Kidney capillary endothelial cell (primary cell): ENCODE results near the gene NXF2.
"Not testable (repeated sequence)": the region's sequence is repeated elsewhere in the genome, so short reads cannot be mapped to it uniquely, and the experiment has no call there.

Source experiments
- DNase-seq: peaks from one replicate; pipeline ENCODE4 v3.0.0-alpha.2; 2018; ENCODE audit warnings: low spot score

NXF2 gene, protein sequence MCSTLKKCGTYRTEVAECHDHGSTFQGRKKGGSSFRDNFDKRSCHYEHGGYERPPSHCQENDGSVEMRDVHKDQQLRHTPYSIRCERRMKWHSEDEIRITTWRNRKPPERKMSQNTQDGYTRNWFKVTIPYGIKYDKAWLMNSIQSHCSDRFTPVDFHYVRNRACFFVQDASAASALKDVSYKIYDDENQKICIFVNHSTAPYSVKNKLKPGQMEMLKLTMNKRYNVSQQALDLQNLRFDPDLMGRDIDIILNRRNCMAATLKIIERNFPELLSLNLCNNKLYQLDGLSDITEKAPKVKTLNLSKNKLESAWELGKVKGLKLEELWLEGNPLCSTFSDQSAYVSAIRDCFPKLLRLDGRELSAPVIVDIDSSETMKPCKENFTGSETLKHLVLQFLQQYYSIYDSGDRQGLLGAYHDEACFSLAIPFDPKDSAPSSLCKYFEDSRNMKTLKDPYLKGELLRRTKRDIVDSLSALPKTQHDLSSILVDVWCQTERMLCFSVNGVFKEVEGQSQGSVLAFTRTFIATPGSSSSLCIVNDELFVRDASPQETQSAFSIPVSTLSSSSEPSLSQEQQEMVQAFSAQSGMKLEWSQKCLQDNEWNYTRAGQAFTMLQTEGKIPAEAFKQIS

DNA sequence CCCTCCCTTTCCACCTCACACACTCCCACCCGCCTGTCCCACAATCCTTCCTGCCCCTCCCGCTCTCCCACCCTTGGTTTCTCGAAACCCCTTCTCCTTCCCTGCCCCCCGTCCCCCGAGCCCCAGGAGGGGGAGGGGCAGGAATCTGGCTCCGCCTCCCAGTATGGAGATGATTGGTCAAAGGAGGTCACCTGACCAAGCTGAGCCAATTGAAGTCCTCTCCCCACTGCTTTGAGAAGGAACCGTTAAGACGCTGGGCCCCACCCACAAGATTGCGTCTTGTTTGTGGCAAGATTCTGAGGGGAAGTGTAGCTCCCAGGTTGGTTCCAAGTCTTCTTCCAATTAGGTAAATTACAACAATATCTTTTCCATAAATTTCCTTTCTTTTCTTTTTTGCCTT lies at the start of gene NXF2:
Gene NXF2 (plus strand): TSS at position 275 of the 400 bp plus-strand sequence. CDS start 59,912 bp downstream, outside the sequence.
- not testable (repeated sequence) for DNase-seq

DNA sequence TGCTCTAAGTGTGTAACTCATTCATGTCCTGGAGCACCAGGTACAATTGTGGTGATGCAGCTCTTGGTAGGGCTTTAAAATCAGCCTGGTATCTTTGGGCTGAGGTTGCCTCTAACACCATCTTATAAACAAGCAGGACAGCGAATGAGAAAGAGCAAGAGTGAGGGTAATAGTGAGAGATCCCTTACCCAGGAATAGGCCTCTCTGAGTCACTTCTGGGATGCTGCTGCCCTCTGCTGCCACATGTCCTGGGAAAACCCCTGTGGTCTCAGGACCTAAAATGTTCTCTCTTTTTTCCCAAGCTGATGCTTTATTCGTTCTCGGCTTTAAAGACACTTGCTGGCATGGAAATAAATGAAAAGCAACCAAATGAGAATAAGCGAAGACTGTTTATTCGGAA lies 39.0 kb upstream of the NXF2 start:
- DNase-seq: not testable (repeated sequence)

DNA sequence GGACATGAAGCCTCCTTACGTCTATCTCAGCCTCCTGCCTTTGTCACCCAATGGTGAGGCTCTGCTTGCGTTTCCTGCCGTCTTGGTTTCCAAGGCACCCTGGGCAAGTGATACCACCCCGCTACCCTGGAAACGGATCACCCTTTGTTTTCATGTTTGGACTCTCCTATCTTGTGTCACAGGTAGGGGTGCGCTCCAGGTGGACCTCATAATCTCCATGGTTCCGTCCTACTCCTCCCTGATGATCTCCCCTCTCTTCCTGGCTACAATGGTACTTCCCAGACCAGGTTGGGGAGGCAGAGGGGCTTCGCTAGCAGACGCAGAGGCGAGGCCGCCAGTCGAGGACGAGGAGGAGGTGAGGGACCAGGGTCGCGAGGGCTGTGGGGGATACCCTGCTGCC lies 32.0 kb upstream of the NXF2 start, which contains the start of gene TCP11X1:
Gene TCP11X1 (plus strand): TSS at position 316 of the 400 bp plus-strand sequence.
- not testable (repeated sequence) for DNase-seq

DNA sequence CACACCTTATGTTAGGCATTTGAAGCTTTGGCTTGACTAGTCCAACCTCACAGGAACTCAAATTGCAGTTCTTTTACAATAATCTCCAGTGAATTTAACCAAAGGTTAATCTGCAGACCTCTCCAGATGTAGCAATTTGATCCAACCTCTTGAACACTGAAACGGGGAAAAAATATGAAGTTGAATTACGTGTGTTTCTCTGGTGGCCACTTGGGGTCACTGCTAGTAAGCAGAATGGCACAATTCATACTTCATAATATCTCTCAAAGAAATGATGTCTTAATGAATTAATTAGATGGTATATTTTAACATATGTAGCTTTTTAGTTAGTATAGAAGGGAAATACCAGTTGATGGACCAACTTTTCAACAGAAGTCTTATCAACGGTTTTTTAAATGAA lies 30.5 kb upstream of the NXF2 start:
- DNase-seq: not testable (repeated sequence)

DNA sequence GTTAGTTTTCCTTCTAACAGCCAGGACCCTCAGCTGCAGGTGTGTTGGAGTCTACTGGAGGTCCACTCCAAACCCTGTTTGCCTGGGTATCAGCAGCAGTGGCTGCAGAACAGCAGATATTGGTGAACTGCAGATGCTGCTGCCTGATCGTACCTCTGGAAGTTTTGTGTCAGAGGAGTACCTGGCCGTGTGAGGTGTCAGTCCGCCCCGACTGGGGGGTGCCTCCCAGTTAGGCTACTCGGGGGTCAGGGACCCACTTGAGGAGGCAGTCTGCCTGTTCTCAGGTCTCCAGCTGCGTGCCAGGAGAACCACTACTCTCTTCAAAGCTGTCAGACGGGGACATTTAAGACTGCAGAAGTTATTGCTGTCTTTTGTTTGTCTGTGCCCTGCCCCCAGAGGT lies 11.3 kb upstream of the NXF2 start:
- DNase-seq: not testable (repeated sequence)

DNA sequence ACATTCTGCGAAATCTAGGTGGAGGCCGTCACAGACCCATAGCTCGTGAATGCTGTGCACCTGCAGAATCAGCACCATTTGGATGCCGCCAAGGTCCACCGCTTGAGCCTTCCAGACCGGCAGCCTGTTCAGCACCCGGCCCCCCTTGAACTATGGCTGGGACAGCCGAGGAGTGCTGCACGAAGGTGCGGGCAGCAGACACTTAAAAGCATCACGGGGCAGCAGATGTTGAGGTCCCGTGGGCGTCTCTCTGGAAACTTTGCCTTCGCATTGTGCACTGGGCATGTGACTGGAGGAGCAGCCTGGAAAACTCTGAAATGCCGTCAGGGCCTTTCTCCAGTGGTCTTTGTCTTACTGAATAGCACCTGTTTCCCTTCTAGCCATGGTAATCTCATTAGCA lies 6.7 kb upstream of the NXF2 start:
- DNase-seq: not testable (repeated sequence)

DNA sequence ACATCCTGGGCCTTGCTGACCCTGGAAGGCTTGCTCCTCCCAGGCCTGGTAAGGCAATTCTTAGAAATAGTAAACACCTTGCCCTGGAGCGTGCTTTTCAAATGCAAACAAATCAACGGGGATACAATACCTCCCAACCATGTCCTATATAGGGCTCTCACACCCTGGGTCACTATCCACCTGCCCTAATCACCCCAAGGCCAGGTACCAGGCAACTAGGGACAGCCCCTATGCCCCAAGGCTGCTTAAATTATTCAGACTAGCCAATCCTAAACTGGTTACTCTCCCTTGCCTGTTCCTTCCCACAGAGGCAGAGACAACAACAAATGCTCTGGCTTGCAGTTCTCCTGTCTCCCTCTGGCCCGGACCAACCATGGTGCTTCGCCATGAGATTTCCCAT lies 25.3 kb downstream of the NXF2 start:
- not testable (repeated sequence) for DNase-seq

DNA sequence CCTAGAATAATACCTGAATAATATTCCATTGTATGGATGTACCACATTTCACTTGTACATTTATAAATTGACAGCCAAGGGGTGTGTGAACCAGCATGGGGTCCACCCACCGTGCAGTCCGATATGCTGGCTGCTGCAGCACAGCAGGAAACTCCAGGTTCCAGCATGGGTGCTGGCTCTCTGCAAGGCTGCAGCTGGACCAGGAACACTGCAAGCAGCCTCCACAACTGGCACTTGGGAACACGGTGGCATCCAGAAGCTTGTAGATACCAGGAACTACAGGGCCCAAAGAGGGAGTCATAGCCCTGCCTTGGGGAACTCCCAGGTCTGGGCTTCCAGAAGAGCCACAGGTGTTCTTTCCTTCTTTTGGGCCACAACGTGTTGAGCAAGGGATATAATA lies 91.2 kb downstream of the NXF2 start:
- no peak for DNase-seq

DNA sequence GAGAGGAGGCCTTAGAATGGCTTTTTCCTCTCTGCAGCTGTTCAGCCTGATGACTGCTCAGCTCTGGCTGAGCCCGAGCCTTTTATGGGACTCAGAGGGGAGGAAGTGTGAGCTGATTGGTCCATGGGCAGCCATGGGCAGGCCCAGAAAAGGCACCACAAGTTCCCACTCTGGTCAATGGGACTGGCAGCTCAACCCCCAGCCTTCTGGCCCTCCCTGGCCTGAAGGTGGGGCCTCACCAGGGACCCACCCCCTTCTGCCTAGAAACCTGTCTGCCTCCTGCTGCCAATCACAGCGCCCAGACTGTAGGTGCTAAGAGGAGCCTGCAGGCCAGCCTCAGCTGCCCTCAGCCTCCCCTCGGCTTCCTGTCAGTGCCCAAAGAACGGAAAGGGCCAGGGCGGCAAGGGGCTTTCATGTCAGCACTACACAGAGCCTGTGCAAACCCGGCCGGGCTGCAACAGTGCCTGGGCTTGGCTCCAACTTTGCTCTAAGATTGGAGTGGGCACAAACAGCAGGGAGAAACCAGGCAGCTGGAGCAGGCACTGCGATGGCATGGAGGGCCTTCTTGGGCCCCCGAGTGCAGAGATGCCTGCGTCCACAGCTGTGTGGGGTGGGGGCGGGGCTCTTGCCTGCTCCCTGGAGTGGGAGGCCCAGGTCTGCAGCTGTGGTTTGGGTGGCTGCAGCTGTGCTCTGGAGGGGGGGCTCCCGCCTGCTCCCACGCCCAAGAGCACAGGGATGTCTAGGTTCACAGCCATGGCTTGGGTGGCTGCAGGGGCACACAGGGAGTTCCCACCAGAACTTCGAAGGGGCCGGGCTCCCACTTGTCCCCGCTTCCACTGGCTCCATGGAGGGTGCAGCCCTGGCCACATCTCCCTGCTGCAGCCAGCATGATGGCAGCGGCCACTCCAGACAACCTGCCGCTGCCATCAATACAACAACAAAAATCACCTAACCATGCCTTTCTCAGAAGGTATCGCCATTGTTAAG lies 92.6 kb downstream of the NXF2 start:
- DNase-seq: no peak

DNA sequence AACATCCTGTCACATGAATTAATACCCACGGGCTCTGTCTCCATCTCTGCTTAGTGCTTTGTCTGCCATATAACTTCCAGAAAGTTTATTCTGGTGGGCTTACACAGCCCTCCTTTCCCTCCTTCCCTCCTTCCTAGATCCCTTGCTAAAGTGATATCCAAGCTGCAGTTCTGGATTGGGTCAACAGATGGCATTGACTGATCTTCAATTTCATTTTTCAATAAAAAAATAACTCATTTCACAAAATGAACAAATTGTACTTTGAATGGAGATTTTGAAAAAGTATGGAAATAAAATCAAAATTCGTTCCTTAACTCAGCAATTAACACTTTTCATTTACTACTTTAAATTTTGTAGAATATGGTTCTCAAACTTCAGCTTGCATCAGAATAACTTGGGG lies 94.9 kb downstream of the NXF2 start:
- no peak for DNase-seq

DNA sequence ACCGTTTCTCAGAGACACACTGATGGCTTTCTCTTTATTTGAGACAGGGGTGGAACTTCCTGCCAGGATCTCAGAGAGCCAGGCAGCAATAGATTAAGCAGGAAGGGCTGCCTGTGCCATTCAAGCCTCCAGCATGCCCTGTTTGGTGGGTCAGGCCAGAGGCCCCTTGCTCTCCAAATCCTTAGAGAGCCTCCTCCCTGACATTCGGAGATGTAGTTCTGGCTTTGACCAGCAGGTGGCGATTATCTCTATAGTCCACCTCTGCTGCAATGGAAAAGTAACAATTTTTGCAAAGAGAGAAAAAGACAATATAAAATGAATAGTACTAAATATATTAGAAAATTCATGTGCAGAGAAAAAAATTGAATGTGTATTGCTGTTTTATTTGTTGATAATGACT lies 98.9 kb downstream of the NXF2 start:
- DNase-seq: peak; percentile 37
